HG03135 (cell line): Measurements from ENCODE around the gene SETBP1.
A peak's percentile ranks its signal among the peaks of the same experiment; 100 is the strongest.

ENCODE experiments used
- ATAC-seq: cut with Tn5 transposase; IDR thresholded peaks from one replicate; pipeline ENCODE4 v1.9.1; 2021; ENCODE audit warnings: mild to moderate bottlenecking, moderate library complexity; ENCODE audit not compliant: unreplicated experiment

Gene SETBP1

DNA sequence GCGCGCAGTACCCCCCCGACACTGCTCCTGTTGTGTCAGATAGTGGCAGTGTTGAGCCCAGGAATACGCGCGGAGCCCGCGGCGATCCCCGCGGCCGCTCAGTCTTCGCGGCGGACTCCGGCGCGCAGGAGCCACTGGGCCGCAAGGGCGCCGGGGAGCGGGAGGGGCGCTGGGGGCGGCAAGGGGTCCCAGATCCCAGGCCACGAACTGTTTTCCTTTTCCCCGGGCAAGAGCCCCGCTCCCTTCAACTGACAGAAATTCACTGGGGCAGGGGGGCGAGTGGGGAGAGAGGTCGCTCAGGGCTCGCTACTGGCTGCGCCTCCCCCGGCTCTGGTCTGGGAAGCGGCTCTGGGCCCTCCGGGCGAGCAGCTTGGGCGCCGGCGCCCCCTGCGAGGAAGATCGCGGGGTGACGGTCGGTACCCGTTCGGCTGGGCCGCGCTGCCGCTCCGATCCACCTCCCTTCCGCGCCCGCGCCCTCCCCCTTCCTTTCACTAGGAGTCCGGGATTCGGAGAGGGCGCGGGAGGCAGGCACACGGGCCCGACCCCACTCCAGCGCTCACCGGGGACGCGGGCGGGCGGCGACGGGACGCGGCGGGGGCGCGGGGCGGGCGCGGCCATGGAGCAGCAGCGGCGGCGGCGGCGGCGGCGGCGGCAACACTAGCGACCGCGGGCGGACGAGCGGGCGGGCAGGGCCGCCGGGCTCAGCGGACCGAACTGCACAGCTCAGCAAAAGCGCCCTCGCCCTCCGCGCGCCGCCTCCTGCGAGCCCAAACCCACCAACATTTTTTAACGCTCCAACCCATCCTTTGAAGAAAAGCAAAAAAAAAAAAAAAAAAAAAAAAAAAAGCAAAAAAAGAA is 1.4 kb upstream of the SETBP1 start:
- peak; percentile 89 for ATAC-seq

- no peak for ATAC-seq
These were observed 795 bp upstream of the SETBP1 start for GRCh38 chr18:44679914-44680272.

DNA sequence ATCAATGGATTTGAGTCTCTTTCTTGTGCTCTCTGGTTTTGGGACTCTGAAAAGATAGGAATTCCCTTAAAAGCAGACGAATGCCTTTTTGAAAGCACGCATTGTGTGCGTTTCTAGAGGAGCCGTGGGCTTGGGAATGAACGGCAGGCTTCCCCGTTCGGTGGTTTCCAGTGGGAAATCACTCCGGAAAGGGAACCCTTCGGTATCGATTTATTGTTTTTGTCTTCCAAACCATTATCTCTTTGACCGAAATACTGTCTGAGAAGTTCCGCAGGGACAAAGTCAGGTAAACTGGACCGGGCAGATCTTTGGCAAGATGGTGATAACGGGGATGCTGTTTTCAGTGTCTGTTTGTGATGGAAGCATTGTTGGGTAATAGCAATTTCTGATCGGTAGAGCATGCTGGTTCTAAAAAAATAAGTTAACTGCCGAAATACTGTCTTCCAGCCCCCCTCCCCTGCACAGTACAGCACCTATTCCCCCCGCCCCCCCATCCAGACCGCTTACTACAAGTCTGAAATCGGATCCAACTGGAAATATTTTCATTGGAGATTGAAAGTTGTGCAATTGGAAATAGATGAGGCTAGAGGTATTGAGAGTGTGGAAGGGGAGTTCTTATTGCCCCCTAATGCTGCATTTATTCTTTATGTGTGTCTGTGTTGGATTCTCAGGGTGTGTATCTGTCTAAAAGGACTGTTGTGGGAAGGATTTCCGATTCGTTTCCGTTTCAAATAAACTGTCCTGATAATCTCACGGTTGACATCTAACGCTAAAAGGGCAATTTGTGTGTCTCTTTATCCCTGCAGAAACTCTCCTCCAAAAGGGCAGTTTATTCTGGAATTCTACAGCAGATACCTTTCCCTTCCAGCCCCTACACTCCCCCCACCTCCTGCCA is 635 bp downstream of the SETBP1 start:
- ATAC-seq: no peak

GRCh38 chr18:44682201-44682870 is 1.6 kb downstream of the SETBP1 start:
- ATAC-seq: no peak

- ATAC-seq: no peak
These were observed 2.2 kb downstream of the SETBP1 start for GRCh38 chr18:44682871-44683221.

- ATAC-seq: no peak
These were observed 2.9 kb downstream of the SETBP1 start for GRCh38 chr18:44683556-44683955.

- no peak for ATAC-seq
These were observed 4.6 kb downstream of the SETBP1 start for GRCh38 chr18:44685296-44685695.

GRCh38 chr18:44686156-44686555 is 5.5 kb downstream of the SETBP1 start:
- ATAC-seq: no peak

DNA sequence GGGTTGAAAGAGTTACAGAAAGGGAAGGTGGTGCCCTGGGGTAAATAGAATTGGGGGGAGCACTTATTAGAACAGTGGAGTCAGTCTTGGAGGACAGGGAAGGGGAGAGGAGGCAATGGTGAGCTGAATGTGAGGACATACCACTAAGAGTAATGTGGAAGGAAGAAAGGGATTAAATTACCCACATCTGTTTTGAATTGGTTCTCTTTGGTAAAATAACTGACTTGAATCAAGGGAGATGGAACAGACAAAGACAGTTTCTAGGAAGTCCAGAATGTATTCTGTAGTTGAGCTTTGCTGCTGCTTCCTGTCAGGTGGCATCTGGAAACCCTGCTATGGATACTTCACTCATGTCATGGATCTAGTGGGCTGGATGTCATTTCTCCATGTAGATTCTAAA is 6.7 kb downstream of the SETBP1 start:
- no peak for ATAC-seq

- ATAC-seq: no peak
These were observed 9.0 kb downstream of the SETBP1 start for GRCh38 chr18:44689736-44690135.

DNA sequence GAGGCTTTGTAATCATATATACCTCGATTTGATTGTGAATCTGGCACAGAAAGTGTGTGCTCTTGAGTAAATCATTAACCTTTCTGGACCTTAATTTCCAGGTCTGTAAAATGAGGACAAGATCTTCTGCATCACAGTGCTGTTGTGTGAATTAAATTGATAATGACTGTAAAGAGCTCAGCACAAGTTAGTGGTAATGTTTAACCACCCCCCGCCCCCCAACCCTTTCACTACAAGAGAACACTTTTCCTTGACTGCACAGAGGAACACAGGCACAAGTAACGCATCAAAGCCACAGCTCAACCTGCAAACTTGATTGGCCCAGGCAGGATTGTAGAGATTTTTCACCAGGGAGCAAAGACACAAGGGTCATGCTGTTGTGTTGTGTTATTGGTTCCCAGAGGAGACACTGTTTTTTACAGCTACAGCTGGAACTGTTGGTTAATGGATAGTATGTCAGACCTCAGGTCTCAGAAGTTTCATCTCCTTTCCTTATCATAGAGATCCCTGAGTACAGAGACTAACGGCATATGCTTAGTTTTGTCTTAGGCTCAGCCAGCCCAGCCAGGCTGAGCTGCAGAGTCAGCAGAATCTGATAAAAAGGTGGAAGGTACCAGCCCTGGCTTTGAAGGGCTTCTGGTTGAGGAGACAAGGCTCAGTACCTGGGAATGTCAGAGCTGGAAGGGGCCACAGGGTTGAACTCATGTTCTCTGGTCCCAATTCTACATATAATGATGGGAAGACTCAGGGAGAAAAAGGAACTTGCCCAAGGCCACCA is 10.6 kb downstream of the SETBP1 start:
- no peak for ATAC-seq

DNA sequence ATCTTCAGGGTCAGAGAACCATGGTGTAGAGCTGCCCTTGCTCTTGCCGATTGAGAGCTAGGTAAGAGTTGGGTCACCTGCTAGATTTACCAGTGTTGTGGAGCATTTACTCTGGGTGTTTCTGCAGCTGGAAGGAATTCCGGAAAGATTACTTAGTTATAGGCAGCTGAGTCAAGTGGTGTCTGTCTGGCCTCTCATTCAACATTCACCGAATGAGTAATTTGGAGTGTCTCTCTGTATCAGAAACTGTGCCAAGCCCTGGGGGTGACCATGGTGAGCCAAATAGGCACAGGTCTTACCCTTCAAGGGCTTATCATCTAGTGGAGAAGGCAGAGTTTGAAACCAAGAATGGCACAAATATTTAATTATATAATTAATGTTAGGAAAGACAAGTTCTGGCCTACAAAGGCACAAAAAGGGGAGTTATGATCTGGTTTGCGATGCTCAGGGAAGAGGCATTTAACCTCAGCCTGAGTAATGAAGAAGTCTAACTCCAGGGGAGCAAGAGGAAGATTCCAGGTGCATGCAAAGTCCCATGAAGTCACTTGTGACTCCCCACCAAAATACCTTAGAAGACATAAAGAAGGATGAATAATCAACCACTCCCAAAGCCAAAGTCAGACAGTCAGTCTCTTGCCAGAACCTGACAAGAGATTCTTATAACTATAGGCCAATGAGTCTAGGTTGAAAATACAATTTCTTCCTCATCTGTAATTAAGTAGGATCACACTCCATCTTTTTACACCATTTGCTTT is 12.5 kb downstream of the SETBP1 start:
- no peak for ATAC-seq

DNA sequence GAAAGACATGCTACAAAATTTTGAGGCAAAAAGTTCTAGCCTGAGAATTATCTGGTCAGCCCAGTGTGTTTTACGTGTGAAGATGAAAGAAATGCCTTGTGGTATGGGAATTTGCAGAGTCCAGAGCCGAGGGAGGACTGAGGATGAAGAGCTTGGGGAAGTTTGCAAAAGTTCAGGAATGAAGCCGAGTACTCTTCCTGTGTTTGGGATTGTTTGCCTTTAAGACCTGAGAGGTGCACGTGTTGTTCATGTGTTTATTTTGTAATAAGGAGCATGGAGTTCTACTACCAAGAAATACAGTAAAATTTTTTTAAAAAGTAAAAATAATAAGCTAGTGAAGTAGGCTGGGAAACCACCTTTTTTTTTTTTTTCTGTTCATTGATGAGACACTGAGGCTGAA is 14.8 kb downstream of the SETBP1 start:
- ATAC-seq: no peak

- no peak for ATAC-seq
These were observed 16.2 kb downstream of the SETBP1 start for GRCh38 chr18:44696892-44697291.

- no peak for ATAC-seq
These were observed 16.6 kb downstream of the SETBP1 start for GRCh38 chr18:44697315-44697714.

DNA sequence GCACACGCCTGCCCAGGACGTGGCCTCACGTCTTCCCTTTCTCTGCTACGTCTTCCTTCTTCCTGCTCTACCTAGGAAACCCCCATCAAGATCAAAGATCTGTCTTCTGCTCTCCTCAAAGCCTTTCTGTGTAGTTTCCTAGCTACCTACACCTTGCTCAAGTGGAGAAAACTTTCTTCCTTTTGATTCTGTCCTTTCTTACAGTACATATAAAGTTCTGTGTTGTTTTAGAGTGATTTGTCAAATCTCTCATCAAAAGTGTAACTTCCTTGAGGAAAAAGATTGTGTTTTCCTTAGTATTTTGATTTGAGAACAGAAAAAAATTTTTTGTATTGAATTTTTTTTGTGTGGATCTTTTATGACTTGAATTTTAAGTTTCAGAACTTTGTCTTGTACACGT is 17.8 kb downstream of the SETBP1 start:
- no peak for ATAC-seq

DNA sequence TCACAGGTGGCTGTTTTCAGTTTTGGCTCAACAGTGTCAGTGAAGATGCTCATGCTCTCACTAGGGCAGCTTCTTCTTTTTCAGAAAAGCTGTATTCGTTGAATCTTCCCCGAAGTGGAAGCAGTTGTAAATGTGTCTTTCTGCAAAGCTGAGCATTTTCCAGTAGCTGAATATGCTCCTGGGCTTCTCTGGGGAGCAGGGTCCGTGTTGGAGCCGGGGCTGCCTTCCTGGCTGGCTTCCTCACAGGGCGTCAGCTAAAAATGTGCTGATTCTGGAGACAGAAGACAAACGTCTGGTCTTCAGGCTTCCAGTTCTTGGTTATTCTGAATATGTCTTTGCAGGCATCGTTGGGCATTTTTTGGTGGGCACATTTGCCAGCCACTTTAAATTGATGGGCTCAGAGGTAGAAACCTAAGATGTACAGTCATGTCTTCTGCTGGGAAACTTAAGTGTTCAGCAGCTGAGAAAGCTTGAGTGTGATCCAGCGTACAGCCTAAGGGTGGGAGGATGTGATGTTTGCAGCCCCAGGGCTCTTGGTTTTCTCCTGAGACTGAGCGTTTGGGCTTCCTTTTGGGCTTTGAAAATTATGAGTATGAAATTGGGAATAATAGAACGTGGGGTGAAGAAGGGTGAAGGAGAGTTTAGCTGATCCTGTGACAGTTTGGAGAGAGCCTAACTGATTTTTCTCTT is 19.0 kb downstream of the SETBP1 start:
- no peak for ATAC-seq

- no peak for ATAC-seq
These were observed 20.0 kb downstream of the SETBP1 start for GRCh38 chr18:44700652-44701051.

GRCh38 chr18:44701227-44701626 is 20.5 kb downstream of the SETBP1 start:
- ATAC-seq: no peak

DNA sequence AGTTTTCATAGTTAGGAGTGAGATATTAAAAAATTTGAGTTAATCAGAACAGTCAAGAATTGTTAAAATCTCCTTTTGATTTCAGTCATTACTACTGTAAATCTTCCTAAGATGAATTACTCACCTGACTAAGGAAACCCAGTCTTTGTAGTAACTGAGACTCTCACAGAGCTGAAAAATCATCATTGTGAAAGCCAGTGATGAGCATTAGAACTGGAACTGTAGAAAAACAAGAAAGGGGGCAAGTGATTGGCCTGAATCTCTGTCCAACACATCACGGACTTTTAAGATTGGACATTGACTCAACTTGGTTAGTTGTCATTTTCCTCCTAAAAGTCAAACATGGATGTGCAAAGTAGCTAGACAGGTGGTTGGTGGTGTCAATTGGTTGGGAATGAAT is 21.9 kb downstream of the SETBP1 start:
- no peak for ATAC-seq
